HG03432 (cell line): Measurements from ENCODE around the gene PHF24.
A peak's percentile ranks its signal among the peaks of the same experiment; 100 is the strongest.
"Not testable (repeated sequence)": the region's sequence is repeated elsewhere in the genome, so short reads cannot be mapped to it uniquely, and the experiment has no call there.

Source experiments
- ATAC-seq: cut with Tn5 transposase; IDR thresholded peaks from one replicate; pipeline ENCODE4 v1.9.1; 2021; ENCODE audit warnings: mild to moderate bottlenecking, moderate library complexity; ENCODE audit not compliant: unreplicated experiment

PHF24 gene

GRCh38 chr9:34957492-34958410 lies at the start of gene PHF24:
PHF24 (plus strand) TSS chr9:34958285; CDS start chr9:34971299, 13,014 bp downstream.
- ATAC-seq = peak; percentile 52

DNA sequence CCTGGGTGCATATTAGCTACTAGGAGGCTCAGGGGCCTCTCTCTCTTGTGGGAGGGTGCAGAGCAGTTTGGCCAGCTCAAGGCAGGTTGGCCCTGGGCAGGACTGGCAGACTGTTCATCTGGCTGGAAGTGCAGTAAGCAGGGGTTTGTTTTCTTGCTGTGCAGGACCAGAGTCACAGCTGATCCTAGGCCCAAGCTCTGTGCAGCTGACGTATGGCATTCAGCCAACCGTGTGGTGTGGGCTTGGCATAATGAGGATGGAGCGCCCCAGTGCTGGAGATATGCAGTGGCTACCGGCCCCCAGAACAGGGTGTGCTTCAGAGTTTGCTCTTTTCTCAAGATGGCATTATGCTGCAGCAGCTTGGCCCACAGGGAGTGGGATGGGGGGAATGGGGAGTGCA lies 31.0 kb upstream of the PHF24 start:
- ATAC-seq = no peak

DNA sequence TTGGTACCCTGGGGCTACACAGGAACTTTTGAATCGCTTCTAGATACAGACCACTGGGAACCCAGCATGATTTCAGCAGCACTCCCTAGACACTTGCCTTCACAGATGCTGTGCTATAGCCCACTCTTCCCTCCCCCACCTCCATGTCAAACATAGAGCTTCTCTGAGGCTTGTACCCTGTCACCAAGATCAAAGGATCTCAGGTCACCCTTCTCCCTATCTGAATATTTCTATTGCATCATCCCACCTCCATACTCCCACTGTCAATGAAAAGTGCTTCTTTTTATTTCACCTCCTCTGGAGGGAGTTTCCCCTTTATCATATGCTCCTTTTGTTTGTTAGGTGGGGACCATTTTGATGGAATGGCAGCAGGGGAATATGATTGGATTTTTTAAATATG lies 29.2 kb upstream of the PHF24 start:
- ATAC-seq = no peak

DNA sequence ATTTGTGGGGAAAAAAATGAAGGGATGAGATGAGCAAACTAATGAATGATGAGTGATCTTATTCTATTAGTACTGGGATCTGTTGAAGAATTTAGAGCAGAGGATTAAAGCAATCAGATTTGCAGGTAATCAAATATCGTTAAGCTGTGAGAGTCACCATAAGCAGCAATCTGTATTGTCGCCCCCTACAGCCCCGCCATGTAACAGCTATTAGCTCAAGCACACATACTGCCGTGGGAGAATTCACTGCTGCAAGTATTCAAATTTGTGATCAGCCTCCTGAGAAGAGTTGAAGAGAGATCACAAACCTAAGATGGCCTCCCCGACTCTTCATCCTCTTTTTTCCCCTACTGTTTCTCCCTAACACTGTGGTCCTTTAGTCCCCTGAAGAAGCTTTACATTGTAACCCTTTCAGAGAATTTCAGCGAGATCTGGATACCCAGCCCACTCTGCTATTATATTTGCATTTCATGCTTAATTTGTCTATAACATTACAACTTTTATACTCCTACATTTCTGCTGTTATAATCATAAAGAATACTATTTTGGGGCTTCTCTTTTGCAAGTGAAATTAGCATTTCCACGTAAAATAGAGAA lies 28.5 kb upstream of the PHF24 start:
- ATAC-seq = no peak

DNA sequence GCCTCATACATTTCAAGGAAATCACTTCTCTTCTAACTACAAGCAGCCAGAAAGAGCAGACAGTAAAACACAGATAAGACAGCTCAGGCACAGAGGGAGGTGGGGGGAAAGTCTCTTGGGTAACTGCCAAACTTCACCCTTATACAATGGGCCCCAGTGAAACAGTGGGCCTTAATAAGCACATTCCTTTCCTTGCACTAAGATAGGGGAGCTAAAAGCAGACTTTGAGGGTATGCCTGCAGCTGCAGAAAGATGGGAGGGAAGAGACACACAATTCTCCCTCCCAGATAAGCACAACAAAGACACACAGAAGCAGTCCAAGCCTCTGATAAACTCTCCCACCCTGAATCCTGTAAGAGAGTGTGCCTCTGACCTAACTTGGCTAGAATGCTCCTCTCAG lies 18.1 kb upstream of the PHF24 start:
- not testable (repeated sequence) for ATAC-seq

DNA sequence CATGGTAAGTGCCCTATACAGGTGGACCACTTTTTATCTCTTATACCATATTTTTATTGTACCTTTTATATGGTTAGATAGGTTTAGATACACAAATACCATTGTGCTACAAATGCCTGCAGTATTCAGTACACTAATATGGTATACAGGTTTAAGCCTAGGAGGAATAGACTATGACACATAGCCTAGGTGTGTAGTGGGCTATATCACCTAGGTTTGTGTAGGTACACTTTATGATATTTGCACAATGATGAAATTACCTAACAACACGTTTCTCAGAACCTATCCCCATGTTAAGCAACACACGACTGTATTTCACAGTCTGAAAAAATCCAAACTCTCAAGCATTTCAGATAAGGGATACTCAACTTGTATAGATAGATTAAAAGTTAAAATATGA lies 9.6 kb upstream of the PHF24 start:
- ATAC-seq = no peak

GRCh38 chr9:34954225-34954624 lies 3.9 kb upstream of the PHF24 start:
- no peak for ATAC-seq

DNA sequence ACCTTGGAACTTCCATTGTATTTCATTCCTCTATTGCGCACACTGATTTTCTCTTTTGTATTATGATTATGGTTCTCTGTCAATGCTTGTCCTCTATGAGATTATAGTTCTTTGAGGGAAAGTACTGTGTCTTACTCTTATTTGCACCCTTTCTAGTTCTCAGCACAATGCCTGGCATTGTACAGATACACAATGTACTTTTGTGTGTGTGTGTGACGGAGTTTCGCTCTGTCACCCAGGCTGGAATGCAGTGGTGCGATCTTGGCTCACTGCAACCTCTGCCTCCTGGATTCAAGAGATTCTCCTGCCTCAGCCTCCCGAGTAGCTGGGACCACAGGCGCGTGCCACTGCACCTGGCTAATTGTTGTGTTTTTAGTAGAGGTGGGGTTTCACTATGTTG lies 2.0 kb upstream of the PHF24 start:
- not testable (repeated sequence) for ATAC-seq

DNA sequence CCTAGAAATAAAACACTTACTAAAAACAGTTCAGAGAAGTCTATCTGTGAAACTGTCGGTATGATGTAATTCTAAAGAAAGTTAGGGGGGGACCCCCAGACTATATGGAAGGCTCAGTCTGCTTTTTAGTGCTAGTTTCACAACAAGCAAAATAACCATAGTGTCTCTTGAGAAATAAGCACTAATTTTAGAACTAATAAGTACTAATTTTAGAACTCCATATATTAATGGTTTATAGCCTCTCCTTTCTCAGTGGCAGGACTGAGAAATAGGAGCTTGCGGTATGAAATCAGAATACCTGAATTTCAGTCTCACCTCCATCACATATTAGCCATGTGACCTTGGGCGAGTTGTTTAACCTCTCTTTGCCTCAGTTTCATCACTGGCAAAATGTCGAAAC lies 1.4 kb upstream of the PHF24 start:
- peak; percentile 54 for ATAC-seq

DNA sequence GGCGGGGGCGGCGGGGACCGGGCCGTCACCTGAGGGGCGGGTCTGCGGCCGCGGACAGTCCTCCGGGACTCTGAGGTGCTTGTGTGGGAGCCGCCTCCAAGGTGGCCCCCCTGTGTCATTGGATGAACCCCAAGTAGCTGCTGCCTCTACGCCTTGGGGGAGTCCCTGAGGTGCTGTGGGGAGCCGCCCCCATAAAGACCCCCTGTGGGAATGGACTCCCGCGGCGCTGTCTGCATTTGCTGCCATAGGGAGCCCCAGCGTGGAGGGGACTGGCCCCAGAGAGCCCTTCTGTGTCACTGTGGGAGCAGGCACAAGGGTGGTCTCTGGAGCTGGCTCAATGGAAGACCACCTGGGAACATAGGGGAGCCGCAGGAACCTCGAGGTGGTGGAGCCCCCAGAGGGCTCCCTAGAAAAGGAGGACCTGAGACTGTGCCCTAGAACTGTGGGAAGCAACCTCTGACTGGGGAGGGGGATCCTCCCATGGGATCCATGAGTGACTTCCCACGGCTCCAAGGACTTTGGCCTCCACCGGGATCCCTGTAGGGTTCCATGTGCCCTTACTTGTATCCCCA lies 412 bp downstream of the PHF24 start:
- ATAC-seq = peak; percentile 11

- no peak for ATAC-seq
These were observed 1.4 kb downstream of the PHF24 start for GRCh38 chr9:34959461-34959860.

DNA sequence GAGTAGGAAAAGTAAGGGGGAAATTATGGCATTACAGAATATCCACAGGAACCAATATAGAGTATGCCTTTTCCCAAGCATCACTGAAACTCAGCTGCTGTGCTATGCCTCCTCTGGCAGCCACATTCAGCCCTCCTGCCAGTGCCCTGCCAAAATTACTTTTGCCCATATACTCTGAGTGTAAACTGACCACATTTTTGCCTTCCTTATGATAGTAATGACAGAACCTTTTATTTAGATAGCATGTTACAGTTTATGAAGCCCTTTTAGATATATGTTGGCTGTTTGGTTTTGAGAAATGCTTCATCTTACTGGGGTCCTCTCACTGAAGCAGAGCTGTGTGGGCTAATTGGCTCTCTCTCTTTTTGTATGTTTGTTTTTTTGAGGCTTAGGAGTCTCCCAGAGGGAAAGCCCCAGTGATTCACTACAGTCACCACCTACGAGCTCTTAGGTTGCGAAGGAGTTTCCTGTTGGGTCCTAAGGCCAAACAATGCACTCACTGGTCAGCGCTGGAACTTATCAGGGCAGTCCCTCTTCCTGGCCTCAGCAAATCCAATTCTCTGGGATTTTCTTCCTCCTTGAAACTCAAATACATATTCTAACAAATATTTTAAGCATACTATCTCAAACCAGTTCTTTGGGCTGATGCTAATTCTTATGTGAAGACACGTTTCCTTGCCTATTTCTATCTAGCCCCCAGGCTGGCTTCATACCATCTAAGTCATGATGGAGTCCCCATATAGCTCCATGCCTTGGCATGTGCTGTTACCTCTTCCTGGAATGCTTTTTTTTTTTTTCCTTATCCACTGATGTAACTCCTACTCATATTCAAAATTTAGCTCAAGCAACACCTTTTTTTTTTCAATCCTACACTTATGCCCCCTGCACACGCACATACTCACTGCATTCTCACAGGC lies 3.7 kb downstream of the PHF24 start:
- ATAC-seq = no peak

DNA sequence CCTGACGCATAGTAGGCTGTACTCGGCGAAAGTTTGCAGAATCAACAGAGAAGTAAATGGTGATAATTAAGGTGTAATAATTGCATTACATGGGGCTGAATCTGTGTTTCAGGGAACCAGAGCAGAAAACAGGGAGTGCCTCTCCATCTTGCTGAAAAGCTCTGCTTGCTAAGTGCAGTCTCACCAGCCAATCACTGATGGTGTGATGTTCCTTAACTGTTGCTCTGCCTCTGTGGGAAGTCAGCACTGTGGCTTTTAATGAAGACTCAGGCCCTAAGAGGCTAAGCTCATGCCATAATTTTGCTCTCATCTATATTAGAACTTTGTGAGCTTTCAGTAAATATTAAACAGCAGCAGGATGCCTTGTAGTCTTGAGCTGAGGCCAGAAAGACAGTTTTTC lies 4.5 kb downstream of the PHF24 start:
- ATAC-seq = no peak

DNA sequence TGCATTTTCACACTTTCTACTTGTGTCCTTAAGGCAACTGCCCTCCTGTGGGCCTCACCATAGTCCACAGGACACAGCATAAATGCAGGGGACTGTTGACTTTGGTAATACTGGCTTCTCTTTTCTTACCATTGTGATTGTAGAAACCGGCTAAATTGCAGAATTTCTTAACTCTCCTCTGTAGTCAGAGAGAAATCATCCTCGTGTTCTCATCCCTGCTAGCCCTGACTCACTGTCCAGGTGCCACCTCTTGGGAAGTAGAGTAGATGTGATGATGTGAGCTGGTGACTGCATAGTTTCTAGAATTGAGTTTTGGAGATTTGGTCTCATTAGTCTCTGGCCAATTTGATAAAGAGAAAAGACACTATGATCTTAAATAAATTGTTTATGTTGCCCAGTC lies 5.5 kb downstream of the PHF24 start:
- ATAC-seq = no peak

DNA sequence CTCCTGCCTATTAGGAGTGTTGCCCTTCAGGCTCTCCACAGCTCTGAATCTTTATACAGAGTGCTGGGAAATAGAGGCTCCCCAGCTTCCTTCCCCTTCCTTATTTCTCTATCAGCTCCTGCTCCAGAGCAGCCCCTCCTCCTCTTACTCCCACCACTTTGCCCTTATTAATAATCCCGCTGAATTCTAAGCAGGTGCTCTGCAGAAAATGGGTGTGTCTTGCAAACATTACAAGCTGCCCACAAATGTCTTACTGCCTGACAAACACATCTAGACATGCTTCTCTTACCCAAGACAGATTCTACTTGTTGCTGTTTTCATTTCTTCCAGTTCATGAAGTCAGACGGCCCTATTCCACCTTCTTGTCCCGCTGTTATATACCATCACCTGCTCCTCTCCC lies 6.4 kb downstream of the PHF24 start:
- ATAC-seq = no peak

DNA sequence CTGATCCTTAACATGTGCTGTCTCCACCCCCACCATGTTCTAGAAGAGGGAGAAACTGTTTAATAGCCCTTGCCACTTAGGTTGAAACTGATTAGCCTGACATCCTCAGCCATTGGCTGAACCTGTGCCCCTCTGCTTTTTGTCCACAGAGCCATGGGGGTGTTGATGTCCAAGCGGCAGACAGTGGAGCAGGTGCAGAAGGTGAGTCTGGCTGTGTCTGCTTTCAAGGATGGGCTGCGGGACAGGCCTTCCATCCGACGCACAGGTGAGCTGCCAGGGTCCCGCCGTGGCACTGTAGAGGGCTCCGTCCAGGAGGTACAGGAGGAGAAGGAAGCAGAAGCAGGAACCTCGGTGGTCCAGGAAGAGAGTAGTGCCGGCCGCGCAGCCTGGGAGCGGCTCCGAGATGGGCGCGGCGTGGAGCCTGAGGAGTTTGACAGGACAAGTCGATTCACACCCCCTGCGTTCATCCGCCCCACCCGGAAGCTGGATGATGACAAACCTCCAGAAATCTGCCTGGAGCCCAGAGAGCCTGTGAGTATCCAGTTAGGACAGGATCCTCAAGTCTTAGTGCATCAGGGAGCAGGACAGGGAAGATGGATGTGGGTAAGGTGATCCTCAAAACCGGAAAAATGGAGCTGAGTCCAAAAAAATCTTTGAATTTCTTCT lies 13.2 kb downstream of the PHF24 start:
- ATAC-seq = no peak

GRCh38 chr9:34974664-34975063 lies 16.6 kb downstream of the PHF24 start:
- ATAC-seq = no peak

DNA sequence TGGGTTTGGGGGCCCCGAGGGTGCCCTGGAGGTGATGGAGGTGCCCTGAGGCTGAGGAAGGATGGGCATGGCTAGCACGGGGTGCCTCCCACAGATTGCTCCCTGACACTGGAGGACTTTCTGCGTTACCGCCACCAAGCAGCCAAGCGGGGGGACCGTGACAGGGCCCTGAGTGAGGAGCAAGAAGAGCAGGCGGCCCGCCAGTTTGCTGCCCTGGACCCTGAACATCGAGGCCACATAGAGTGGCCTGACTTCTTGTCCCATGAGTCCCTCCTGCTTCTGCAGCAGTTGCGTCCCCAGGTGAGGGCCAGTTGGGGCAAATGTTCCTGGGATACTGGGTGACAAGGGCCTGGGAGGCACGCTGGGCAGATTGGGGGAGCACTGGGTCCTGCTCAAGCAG lies 18.4 kb downstream of the PHF24 start:
- ATAC-seq = no peak

DNA sequence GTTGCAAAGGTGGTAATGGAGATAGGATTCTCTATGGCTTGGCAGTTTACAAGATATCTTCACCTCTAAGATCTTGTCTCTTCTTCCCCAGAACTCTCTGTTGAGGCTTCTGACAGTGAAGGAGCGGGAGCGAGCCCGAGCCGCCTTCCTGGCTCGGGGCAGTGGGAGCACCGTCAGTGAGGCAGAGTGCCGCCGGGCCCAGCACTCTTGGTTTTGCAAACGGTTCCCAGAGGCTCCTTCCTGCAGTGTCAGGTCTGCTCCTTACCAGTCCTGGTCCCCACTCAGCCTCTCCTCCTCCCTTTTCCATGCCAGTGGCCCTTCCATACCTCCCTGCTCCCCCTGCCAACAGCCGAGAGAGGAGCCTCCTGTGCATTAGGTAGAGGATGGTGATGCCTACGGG lies 18.9 kb downstream of the PHF24 start:
- no peak for ATAC-seq

DNA sequence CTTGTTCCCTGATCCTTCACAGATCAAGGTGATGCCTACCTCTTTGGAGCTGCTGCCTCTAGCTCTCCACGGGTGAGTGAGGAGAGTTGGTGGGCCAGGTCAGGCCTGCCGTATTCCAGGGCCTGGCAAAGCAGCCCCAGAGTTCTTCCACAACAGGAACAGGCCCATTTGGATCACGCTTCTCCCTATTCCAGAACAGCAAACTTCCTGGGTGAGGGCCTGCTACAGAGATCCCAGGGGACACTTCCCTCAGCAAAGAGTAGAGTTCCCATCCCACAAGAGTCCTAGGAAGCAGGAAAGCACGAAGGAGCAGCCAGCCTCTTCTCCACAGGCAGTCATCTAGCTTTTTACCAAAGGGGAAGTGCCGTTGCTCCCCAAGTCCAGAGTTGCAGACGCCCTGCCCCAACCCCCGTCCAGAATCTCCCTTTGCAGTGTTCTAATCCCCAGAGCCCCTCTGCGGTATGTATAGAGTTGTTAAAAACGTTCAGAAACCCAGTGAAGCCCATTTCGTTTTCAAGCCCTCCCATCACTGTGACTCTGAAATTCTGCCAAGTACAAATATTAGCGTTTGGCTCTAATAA lies 22.2 kb downstream of the PHF24 start:
- no peak for ATAC-seq
